Retinal pigment epithelial cell (primary cell): ENCODE results near the gene FRMPD1.

Source experiments
- DNase-seq: peaks from one replicate; pipeline ENCODE4 v3.0.0-alpha.2; 2010; ENCODE audit warnings: low read depth
- H3K4me3 ChIP-seq: 2 replicates; pipeline ENCODE4 v1.5.1; 2011; ENCODE audit warnings: mild to moderate bottlenecking, low read length, control low read depth, moderate library complexity
- TF ChIP-seq, protein P1 (sequence below): conservative IDR thresholded peaks from 2 replicates; pipeline ENCODE4 v1.5.1; 2011; ENCODE audit warnings: low read depth, low read length, control low read depth, inconsistent platforms

Gene FRMPD1

DNA sequence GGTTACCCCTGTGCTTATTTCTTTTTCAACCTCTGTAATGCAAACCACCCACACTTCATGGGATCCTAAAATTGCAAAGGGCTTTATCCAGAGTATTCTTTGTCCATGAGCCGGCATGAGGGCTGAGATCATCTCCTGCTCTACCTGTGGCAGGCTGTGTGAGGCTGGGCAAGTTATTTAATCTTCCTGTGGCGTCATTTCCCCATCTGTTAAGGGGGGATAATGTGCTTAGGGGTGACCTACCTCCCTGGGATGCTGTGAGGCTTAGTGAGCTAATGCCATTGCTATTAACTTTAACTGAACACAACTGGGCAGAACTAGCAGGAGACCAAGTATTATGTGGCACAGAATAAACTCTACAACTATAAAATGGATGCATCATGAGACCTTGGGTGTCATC lies 17.0 kb downstream of the FRMPD1 start:
- no peak overlapping the region for H3K4me3 ChIP-seq
- TF ChIP-seq, protein P1, sequence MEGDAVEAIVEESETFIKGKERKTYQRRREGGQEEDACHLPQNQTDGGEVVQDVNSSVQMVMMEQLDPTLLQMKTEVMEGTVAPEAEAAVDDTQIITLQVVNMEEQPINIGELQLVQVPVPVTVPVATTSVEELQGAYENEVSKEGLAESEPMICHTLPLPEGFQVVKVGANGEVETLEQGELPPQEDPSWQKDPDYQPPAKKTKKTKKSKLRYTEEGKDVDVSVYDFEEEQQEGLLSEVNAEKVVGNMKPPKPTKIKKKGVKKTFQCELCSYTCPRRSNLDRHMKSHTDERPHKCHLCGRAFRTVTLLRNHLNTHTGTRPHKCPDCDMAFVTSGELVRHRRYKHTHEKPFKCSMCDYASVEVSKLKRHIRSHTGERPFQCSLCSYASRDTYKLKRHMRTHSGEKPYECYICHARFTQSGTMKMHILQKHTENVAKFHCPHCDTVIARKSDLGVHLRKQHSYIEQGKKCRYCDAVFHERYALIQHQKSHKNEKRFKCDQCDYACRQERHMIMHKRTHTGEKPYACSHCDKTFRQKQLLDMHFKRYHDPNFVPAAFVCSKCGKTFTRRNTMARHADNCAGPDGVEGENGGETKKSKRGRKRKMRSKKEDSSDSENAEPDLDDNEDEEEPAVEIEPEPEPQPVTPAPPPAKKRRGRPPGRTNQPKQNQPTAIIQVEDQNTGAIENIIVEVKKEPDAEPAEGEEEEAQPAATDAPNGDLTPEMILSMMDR = no peak
- DNase-seq = no peak

DNA sequence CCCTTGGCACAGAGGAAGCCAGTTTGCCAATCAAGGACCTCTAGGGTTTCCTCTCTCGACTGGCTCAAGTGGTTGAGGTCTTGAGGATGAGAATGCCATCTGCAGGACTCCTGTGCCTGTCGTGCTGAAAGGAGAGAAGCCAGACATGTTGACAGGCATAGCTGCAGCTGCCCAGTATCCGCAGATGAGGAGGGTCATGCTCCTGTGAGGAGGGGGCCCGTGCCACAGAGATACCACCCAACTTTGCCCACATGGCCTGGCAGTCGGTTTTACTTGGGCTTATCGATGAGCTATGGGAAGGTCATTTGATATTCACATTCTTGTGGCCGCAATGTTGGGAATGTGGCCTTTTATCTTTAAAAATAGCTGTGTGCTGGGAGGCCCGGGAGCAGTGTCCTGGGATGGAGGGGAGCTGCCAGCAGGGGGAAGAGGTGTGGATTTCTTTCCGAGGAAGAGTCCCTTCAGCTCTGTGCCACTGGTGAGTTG lies 17.4 kb downstream of the FRMPD1 start:
- TF ChIP-seq, protein P1 = peak; percentile 34
- no peak overlapping the region for H3K4me3 ChIP-seq
- no peak for DNase-seq

DNA sequence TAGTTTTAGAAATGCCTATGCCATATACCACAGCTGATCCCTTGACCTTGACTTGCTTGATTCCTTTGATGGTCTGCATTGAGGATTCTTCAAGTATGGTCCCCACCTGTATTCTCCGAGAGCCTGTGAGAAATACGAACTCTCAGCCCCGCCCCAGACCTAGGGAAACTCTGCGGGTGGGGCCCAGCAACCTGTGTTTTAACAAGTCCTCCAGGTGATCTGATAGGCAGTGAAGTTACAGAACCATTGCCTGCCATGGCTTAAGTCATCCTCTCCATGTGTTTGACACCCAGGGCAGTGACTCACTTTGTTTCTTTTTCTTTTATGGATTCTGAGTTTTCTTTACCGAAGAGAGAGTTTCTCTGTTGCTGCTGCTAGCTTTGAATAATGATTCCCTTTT lies 18.5 kb downstream of the FRMPD1 start:
- H3K4me3 ChIP-seq = no peak overlapping the region
- no peak for DNase-seq
- TF ChIP-seq, protein P1 = no peak

DNA sequence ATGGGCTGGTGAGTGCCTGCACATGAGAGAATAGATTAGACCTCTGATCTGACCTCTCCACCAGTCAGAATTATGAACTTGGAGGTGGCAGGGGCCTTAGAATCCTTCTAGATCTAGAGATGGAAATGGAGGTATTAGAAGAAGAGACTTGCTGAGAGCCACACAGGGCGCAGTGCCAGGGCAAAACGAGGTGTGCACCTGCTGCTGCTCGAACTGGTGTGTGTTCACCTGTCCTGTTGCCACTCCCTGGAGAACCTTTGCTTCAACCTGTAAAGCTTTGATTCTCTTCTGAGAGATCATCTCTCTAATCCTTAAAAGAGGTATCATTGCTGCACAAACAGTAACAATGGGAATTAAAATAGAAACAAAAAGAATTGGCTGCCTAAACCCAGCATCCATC lies 24.9 kb downstream of the FRMPD1 start:
- H3K4me3 ChIP-seq = no peak overlapping the region
- TF ChIP-seq, protein P1 = no peak
- no peak for DNase-seq

DNA sequence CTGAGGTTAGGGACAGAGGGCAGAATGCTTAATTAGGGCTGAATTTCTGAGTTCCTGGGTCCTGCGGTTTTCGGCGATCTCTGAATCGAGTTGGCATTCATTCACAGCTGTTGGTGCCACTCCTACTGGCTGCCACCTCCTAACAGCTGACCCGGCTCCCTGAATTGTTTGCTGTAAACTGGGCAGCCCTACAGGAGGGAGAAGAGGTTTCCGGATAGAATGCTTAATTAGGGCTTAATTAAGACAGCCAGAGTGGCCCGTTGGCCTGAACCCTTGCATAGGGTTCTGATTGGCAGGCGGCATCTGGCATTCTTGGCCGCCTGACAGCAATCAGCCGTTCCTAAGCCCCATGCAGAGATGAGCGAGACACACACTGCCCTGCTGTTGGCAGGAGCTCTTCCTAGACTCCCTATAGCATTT lies 25.7 kb downstream of the FRMPD1 start:
- TF ChIP-seq, protein P1 = no peak
- no peak overlapping the region for H3K4me3 ChIP-seq
- DNase-seq = peak; percentile 12

DNA sequence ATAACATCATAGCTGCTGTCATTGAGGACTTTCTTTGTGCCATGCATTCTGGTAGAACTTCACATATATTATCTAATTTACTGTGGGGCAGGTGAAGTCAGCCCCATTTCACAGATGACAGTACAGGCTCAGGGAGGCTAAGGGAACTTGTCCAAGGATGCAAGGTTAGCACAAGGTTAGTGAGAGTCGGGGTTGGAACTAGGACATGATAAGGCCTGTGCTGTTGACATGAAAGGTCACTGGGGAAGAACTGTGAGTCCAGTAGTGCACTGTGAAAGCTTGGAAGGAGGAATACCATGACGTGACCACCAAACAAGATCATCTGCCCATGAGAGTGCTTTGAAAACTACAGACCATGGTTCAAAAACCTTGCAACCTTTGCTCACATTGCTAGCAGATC lies 26.7 kb downstream of the FRMPD1 start:
- TF ChIP-seq, protein P1 = no peak

DNA sequence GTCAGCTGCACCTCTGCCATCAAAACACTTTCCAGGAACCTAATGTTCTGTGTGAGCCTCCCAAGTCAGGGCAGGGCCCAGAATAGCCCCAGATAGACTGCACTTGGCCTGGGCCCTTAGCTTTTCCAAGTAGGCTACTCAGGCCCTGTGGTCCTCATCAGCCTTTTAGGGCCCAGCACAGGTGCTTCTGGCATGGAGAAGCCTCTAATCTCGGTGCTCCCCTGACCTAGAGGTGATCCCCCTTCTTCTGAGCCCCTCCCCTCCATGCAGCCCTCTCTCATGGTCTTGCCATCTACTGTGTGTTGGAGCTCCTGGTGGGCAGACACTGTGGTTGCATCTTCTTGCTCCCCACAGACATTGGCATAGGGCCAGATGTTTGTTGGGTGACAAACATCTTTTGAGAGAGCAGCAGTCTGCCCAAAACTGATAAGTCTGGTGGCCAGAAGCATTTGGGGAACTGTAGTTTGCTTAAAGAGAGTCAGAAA lies 28.1 kb downstream of the FRMPD1 start:
- TF ChIP-seq, protein P1 = no peak
- no peak for DNase-seq
- no peak overlapping the region for H3K4me3 ChIP-seq

More for the DNA sequence above, 26.7 kb downstream of the FRMPD1 start:
- no peak overlapping the region for H3K4me3 ChIP-seq
- DNase-seq = no peak
